Skin of body (tissue), 2 donors: ENCODE results near the gene ZNF296. TPM values are rescaled to one million over a fixed set of nuclear protein-coding genes. Genes with fewer than 3 reads are reported as not detected.

ENCODE experiments used
- DNase-seq: peaks from one replicate; lab custom pipeline; 2025; lab: John Stamatoyannopoulos, UW
- total RNA-seq: library from RNA; depleted of rRNA; stranded (reverse); fragments of >200 nt; gene quantifications from one replicate; pipeline ENCODE4 v1.2.3, GENCODE V29; 2014

The ZNF296 gene
- total RNA-seq, 1 donor from 2014 or later: 0.39 TPM

DNA sequence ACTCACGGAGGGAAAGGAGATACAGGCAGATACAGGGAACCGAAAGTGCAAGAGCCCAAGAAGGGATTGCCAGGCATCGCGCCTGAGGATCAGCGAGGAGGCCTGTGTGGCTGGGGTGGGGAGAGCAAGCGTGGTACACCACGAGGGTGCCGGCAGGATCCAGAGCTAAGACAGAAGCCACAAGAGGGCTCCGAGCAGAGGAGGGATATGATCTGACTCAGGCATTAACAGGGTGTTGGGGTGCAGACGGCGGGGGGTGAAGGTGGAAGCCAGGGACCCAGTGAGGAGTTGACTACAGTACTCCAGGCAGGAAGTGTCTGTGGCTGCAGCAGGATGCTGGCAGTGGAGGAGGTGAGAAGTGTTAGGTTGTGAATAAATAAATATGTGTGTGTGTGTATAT, 11.3 kb upstream of the ZNF296 start:
- no peak for DNase-seq

DNA sequence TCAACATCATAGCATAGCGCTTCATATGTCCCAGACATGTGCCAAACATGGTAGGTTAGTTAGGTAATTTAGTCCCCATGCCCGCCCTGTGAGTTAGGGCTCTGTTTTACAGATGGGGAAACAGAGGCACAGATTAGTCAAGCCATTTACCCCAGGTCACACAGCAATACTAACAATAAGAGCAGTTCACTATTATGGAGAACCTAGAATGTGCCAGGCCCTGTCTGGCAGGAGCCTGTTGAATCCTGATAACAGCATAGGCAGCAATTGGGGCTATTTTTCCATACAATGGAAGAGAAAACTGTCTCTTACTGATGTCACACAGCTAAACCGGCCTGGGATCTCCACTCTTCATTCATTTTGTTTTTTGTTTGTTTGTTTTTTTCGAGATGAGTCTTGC, 10.2 kb upstream of the ZNF296 start:
- no peak for DNase-seq

DNA sequence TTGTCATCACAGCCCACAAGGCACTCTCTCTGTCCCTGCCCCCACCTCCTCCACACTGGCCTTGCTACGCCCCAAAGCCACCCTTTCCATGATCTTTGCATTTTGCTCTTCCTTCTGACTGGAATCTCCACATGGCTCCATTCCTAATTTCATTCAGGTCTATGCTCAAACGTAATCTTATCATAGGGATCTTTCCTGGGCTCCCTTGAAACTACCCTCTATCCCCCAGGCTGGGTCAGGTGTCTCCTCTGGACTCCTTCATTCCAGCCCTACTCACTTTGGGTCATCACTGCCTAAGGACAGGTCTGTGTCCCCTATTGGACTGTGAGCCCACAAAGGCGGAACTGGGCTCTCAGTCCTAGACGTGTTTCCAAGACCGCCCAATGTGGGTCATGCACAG, 5.9 kb upstream of the ZNF296 start:
- DNase-seq: no peak

DNA sequence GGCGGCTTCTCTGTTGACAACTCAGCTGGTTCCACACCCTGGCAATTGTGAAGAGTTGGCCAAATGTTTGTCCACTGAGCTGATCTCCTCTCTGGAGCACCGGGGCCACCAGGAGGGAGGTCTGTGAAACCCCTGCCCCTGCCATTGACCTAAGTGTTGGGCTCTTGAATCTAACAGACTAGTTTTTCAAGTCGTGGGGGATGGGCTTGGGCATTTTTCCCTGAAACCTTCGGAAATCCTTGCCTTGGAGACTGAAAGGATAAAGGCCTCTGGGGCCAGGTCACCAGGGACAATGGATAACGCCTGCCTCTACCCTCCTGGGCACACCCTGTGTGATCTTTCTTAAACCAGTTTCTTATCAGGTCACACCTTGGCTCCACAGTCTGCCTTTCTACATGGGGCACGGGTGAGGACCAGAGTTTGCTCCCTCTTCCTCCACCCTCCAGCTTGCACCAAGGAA, 3.7 kb upstream of the ZNF296 start:
- DNase-seq: no peak

DNA sequence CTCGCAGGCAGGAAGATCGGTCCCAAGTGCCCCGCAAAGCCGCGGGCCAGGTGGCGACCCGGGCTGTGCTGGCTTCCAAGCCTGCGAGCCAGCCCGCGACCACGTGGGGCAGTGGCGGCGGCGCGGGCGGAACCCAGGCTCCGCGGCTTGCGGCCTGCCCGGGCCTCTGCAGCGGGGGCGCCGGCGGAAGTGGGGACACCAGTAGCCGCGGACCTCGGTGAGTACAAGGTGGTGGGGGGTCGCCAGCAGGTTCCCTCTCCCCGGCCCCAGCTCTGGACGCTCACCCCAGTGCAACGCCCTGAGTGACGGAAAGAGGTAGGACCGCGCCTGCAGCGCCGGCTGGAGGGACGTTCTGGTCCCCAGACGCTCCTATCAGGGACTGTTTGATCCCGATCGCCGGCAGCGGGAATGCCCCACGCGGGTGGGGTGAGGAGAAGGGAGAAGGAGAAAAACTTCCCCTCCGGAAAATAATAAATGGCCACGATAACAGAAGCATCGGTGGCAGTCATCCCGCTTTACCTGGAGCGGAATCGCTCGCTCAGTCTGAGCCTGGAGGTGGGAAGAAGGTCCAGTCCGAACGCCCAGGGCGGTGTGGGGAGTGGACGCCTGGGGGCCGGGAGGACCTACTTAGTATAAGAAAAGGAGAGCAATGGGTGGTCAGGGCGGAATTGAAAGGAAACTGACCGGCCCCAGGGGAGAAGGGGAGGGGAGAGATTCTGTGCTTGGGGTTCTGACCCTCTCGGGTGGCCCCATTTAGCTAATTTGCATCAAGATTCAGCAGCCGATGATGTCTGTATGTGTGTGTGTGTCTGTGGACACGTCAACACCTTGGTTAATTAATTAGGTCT, 3.0 kb upstream of the ZNF296 start, which contains the start of gene GEMIN7:
TSS of gene GEMIN7 (plus strand) at position 198 of the 848 bp plus-strand sequence. CDS start 10,855 bp downstream, outside the sequence.
- DNase-seq: peak; percentile 40

DNA sequence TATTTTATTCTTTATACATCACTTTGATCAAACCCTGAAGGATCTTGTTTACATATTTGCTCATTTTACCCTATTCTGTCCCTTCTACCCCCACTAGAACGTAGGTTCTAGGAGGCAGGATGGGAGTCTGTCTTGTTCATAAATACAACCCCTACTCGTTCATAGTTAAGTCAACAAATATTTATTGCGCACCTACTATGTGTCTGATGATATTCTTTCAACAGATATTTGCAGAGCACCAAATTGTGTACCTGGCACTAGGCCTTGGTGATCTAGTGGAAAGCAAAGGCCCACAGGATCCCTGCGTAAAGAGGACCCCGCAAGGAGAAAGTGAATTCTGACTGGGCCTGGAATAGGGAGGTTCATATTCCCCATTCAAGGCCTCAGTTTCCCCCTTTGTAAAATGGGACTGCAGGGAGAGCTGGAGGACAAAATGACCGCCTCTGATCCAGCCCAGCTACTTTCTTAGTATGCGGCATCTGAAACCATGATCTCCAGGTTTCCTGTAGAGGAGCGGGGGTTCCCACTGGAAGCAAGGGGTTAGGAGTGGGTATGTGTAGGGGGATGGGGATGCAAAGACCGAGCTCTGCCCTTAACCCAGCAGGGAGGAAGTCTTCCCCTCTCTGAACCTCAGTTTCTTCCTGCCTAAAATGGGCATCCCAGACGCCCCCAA, 2.2 kb upstream of the ZNF296 start:
- DNase-seq: no peak

DNA sequence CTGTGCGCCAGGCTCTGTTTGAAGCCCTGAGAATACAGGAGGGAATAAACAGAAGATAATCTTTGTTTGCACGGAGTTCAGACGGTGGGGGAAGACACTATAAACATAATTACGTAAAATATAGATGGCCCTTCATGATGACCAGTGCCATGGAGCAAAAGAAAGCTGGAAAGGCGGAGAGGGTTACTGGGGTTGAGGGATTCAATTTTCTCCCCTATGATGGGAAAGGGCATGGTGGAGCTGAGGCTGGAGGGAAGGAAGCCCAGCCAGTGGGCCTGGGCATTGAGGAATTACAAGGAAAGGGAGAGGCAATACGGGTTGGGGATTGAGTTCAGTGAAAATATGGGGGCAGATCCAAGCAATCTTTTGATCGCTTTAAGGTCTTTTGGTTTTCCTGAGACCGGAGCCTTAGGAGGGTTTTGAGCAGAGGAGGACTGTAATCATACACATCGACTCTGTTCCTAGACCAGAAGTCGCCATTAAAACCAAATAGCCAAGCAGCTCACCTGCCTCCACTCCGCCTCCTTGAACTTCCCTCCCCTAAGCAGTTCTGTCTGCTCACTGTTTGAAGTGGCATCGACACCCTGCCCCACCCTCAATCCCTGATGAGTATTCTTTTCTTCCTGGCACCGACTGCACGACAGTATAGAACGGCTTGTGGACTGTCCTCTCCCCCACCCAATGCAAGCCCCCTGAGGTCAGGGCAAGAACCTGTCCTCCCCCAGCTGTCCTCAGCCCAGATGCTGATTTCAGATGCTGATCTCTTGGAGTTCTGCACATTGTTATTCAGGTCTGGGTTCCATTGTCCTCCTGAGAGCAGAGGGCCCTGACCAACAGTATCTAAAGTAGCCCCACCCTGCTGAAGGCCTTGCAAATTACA, 813 bp upstream of the ZNF296 start:
- DNase-seq: no peak

DNA sequence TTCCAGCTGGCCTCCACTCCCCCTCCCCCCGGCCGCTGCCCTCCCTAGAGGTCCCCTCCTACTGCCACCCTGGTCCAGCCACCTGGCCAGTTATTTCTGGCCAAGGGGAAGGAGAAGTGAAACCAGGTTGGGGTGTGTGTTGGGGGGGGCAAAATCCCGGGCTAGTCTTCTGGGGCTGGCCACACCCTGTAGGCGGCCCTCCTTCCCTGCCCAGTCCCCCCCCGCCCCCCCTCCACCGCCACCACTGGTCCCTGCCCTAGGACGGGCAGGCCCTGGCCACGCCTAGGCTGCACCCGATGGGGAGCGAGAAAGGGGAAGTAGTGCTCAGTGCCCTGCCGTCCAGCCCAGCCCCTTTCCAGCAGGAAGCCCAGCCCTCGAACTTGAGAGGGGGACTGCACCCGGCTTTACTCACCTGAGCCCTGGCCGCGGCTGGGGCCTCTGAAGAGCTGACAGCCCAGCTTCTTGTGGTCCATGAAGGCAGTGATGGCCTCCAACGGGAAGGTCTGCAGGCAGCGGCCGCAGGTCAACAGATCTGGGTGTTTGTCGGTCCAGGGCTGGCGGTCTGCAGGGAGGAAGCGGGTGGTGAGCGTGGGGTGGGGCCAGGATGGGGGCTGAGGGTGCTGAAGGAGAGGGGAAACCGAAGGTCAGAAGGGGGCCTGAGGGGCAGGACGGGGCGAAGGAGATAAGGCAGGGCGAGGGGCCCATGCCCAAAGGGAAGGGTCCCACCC, 813 bp downstream of the ZNF296 start:
- DNase-seq: no peak

DNA sequence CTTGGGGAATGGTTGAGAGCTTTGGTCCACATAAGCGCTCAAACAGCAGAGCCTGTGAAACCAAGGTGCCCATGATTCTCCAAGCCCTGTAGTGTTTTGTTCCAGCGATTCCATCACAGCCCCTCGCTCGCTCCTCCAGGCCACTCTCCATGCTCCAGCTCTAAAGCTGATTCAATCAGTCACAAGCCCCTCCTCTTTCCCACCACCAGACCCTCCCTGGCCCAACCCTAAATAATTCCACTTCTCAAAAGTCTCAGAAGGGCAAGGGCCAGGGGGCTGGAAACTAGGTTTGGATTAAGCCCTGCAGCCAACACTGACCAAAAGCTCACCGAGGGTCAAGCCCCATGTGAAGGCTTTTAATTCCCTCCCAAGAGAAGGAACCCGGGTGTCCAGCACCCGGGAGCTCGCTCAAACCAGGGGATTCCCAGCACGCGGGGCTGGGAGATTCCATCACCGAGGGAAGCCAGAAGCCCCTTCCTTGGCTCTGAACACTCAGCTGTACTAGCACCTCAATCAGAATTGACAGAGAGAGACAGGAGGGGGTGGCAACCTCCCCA, 1.5 kb downstream of the ZNF296 start:
- DNase-seq: no peak

DNA sequence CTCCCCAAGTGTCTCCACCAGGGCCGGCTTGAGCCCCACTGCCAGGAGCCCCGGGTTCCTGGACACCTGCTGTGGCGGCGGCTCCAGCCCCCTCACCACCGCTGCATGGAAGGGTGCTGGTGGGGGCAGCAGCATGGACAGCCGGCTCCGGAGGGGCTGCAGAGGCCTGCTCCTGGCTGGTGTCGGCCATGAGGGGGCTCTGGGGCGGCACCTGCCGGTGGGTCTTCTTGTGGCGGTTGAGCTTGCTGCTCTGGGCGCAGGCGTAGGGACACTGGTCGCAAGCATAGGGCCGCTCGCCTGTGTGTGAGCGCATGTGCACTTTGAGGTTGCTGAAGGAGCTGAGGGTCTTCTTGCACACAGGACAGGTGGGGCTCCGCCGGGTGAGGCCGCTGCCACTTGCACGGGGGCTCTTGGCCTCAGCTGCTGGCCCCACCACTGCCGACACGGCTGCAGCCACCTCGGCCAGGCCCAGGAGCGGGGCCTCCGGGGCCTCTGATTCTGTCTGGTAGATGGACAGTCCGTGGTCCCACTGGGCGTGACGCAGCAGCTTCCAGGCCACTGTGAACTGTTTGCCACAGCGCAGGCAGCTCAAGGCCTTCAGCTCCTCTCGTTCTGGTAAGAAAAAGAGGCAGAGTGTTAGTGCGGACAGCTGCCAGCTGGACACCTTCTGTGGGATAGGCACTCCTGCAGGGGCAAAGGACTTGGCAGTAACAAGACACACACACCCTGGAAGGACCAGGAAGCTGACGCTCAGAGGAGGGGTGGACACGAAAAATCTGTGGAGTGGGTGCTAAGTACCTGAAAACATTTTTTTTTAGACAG, 4.1 kb downstream of the ZNF296 start:
- no peak for DNase-seq

DNA sequence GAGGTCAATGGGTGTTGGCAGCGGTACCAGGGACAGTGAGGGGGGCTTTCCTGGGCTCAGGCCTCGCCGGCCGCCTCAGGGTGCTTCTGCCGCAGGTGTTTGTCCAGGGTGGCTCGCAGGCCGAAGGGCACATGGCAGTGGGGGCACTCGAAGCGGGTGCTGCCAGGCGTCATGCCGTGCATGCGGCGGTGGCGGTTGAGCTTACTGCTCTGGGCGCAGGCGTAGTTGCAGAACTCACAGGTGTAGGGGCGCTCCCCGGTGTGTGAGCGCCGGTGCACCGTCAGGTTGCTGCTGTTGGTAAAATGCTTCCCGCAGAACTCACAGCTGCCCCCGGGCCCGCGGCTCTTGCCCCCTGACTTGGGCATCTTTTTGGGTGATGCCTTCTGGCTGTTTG, 4.7 kb downstream of the ZNF296 start:
- DNase-seq: no peak

DNA sequence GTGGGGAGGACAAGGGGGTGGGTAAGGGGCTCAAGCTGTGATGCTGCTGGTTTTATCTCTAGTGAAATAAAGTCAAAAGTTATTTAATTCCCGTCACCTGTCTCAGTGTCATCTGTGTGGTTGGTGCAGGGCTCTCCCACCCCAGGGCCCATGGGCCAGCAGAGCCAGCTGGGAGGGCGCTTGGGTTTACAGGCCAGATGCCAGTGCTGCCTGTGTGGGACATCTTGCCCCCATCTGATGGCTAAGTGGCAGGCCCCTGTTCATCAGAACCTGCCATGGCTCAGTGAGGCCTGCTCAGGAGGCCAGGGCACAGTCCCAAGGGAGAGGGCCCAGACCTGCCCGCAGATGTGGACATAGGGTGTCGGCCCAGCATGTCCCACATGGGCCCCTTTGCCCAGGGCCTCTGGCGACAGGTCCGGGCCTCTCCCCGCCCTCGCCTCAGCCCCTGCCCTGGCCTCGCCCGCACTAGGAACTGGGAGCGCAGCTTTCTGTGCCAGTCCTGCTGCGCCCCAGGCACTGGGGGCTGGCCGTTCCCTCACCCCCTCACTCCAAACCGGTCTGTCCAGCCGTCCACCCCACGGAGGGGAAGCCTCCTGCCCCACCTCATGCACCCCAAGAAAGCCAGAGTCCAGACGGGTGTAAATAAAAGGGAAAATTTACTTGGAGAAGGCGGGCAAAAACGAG, 5.3 kb downstream of the ZNF296 start:
- no peak for DNase-seq

DNA sequence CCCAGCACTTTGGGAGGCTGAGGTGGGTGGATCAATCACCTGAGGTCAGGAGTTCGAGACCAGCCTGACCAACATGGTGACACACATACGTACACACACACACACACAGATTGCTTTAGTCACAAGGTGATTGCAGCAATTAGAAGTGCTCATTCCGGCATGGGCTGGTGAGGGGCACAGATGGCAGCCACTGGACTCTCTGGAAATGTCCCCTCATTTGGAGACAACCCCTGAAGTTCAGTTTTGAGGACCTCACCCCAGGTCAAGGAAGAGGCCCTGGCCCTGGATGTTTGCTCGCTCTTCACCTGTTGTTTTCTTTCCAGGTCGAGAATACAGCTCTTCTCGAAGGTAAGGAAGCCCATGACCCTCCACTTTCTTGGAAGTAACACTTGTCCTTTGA, 6.1 kb downstream of the ZNF296 start:
- no peak for DNase-seq

DNA sequence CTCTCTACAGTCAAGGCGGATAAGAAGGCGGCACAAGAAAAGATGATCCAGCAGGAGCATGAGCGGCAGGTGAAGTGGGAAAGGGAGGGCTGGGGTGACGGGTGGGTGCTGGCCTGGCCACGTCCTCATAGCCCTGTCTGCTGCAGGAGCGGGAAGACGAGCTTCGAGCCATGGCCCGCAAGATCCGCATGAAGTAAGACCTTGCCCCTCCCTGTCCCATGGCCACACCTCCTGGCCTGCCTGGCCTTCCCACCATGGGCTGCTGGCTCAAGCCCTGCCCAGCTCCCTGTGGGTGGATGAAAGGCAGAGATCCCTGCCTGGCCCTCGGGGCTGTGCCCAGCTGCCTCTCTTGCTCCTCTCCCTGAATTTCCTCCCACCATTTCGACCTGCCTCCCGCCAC, 7.2 kb downstream of the ZNF296 start:
- no peak for DNase-seq

DNA sequence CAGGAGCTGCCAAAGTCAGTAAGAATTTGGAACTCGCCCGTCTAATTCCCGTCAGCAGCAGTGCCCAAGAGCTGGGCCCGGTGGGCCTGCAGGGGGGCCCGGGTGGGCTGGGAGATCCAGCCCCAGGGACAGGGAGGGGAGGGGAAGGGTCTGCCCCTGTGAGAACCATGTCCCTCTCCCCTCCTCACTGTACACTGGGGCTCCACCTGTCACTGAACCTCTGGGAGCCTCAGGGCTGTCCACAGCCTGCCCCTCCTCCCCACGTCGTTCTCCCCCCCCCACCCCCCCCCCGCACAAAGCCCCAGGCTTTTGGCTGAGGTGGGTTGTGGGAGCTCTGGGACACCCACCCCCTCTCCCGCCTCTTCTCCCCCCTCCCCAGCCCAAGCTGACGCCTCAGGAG, 8.2 kb downstream of the ZNF296 start:
- no peak for DNase-seq

DNA sequence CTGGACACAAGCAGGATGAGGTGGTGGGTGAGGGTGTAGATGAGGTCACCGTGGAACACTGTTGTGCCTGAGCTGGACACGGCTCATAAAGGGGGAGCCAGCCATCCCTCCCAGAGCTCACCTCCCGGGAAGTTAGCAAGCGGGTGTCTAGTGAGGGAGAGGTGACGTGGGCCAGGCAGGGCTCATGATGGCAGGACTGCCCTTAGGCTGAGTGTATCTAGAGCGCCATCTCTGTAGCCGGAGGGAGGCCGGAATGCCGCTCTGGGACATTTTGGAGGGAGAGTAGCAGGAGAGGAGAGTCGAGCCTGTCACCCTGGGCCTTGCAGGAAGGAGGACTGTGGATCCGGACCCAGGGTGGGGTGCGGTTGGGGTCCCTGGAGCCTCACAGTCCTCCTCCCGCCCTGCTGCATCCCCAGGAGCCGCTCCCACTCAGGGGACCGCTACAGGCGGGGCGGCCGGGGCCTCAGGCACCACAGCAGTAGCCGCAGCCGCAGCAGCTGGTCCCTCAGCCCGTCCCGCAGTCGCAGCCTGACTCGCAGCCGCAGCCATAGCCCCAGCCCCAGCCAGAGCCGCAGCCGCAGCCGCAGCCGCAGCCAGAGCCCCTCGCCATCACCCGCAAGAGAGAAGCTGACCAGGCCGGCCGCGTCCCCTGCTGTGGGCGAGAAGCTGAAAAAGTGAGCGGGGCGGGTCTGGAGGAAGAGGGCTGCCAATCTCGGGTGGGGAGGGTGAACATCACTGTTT, 9.2 kb downstream of the ZNF296 start:
- DNase-seq: no peak

DNA sequence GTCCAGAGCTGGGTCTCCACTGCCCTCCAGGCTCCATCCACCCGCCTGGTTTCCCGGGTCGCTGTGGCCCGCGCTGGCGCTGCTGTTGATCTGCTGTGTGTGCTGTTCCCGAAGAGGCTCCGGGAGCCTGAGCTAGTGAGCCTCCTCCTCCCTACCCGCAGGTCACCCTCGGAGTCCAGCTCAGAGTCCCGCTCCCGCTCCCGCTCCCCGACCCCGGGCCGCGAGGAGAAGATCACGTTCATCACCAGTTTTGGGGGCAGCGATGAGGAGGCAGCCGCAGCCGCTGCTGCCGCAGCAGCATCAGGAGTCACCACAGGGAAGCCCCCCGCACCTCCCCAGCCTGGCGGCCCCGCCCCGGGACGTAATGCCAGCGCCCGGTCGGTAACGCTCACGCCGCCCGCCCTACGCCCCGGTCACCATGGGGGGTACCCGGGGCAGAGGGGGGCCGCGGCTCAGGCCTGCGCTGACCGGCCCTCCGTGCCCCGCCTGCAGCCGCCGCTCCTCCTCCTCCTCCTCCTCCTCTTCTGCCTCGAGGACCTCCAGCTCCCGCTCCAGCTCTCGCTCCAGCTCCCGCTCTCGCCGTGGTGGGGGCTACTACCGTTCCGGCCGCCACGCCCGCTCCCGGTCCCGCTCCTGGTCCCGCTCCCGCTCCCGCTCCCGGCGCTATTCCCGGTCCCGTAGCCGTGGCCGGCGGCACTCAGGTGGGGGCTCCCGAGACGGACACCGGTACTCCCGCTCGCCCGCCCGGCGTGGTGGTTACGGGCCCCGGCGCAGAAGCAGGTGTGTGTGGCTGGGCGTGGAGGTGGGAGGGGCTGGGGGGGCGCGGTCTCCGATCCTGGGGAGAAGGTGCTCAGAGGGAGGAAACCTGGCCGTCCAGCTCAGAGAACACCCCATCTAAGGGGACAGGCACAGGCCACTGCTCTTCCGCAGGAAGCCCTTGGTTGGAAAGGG, 12.2 kb downstream of the ZNF296 start:
- DNase-seq: no peak
